Measurements from ENCODE around the gene TBC1D22B. TPM values are rescaled to one million over a fixed set of nuclear protein-coding genes. Genes with fewer than 3 reads are reported as not detected.

Gene TBC1D22B
- total and polyA plus RNA-seq, 9 of the 15 experiments (the other 6 are each of a cell fraction or from before 2014, with no cell fraction given), result 4.8 to 24.2 (median 13.5) TPM

DNA sequence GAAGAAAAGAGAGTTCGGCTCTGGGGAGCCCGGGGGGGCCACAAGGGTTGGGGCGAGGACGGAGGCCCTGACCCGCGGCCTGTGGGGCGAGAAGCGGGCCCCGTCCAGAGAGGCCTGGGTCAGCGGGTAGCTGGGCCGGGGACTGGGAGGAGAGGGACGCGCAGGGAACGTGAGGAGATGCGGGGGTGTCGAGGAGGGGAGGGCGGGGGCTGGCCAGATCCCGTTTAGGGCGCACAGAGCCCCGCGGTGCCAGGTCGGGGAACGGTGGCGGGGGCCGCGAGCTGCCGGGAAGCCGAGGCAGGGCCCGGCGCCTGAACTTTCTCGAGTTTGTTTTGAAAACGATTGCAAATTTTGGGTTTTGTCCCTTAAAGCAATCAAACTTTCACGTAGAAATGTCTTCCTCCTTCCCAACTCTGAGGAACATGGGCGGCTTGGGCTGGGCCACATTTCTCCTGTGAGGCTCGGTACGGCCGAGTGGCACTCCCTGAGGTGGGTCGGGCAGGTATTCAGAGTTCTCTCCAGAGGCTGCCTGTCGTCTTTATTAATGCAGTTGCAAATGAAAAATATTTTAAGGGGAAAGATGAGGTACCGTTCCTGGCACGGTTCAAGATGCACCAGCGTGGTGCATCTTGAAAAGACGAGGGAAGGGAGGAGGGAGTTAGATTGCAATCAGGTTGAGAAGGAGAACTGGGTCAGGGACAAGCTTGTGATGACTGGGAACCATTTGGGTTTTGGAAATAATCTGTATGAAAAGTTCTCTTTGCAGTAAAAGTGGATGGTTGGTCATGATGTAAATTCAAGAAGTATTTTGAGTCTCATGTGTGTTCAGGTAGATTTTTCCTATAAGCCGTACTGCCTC, 97.2 kb downstream of the TBC1D22B start (continued):
- TF ChIP-seq, protein P1, sequence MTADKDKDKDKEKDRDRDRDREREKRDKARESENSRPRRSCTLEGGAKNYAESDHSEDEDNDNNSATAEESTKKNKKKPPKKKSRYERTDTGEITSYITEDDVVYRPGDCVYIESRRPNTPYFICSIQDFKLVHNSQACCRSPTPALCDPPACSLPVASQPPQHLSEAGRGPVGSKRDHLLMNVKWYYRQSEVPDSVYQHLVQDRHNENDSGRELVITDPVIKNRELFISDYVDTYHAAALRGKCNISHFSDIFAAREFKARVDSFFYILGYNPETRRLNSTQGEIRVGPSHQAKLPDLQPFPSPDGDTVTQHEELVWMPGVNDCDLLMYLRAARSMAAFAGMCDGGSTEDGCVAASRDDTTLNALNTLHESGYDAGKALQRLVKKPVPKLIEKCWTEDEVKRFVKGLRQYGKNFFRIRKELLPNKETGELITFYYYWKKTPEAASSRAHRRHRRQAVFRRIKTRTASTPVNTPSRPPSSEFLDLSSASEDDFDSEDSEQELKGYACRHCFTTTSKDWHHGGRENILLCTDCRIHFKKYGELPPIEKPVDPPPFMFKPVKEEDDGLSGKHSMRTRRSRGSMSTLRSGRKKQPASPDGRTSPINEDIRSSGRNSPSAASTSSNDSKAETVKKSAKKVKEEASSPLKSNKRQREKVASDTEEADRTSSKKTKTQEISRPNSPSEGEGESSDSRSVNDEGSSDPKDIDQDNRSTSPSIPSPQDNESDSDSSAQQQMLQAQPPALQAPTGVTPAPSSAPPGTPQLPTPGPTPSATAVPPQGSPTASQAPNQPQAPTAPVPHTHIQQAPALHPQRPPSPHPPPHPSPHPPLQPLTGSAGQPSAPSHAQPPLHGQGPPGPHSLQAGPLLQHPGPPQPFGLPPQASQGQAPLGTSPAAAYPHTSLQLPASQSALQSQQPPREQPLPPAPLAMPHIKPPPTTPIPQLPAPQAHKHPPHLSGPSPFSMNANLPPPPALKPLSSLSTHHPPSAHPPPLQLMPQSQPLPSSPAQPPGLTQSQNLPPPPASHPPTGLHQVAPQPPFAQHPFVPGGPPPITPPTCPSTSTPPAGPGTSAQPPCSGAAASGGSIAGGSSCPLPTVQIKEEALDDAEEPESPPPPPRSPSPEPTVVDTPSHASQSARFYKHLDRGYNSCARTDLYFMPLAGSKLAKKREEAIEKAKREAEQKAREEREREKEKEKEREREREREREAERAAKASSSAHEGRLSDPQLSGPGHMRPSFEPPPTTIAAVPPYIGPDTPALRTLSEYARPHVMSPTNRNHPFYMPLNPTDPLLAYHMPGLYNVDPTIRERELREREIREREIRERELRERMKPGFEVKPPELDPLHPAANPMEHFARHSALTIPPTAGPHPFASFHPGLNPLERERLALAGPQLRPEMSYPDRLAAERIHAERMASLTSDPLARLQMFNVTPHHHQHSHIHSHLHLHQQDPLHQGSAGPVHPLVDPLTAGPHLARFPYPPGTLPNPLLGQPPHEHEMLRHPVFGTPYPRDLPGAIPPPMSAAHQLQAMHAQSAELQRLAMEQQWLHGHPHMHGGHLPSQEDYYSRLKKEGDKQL (CRISPR knock-in tag; IDR thresholded peaks at IDR 0.05; ENCODE audit: borderline replicate concordance), result no peak
- TF ChIP-seq DDX20 (tag; IDR thresholded peaks at IDR 0.05; ENCODE audit: low read depth) (no peak), FOSL1 (tag; conservative IDR thresholded peaks at IDR 0.05) (no peak), KAT2B (IDR thresholded peaks at IDR 0.05; ENCODE audit: low read depth, low read length) (no peak), KAT7 (CRISPR knock-in tag; IDR thresholded peaks at IDR 0.05; ENCODE audit: borderline replicate concordance) (no peak), ZNF354B (CRISPR knock-in tag; IDR thresholded peaks at IDR 0.05) (no peak), TRIM28 (IDR thresholded peaks at IDR 0.05) (no peak), SETDB1 (IDR thresholded peaks at IDR 0.05; ENCODE audit: low read length) (no peak), CREB3 (tag; conservative IDR thresholded peaks at IDR 0.05; ENCODE audit: low read depth) (no peak), GATAD2A (IDR thresholded peaks at IDR 0.05) (no peak), RFX5 (IDR thresholded peaks at IDR 0.05; ENCODE audit: low read depth, low read length) (no peak), TEAD1 (CRISPR knock-in tag; IDR thresholded peaks at IDR 0.05) (peak in 1 of 2 experiments; percentile 59; a peak in 2 of 4 replicates), PCBP1 (IDR thresholded peaks at IDR 0.05; ENCODE audit: low read depth, low read length, poor library complexity, severe bottlenecking) (peak; percentile 66), BRF2 (IDR thresholded peaks at IDR 0.05; ENCODE audit: borderline replicate concordance, insufficient read depth, insufficient read length) (no peak), THAP7 (CRISPR knock-in tag; IDR thresholded peaks at IDR 0.05) (no peak)
- TF ChIP-seq, protein P2, sequence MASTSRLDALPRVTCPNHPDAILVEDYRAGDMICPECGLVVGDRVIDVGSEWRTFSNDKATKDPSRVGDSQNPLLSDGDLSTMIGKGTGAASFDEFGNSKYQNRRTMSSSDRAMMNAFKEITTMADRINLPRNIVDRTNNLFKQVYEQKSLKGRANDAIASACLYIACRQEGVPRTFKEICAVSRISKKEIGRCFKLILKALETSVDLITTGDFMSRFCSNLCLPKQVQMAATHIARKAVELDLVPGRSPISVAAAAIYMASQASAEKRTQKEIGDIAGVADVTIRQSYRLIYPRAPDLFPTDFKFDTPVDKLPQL (IDR thresholded peaks at IDR 0.05; ENCODE audit: extremely low read depth, insufficient read length), result no peak
